IMR-90 (cell line): Measurements from ENCODE around the gene ACTRT3. TPM values are rescaled to one million over a fixed set of nuclear protein-coding genes. Genes with fewer than 3 reads are reported as not detected.

Experiments used
- ATAC-seq: fragments of 200-7000 bp; cut with Tn5 transposase; 2 replicates; pipeline ENCODE4 v1.9.1; 2020; ENCODE audit warnings: low read depth, mild to moderate bottlenecking, moderate library complexity
- BruUV-seq: library from RNA; stranded (reverse); fragments of 400-500 nt; replicated peaks from 2 replicates; lab custom pipeline; 2021; lab: Mats Ljungman, UMichigan
- CTCF ChIA-PET: fragments of 300-600 bp; formaldehyde crosslinking; extraction: SDS; loops from one replicate; lab custom pipeline; 2021; ENCODE audit warnings: antibody characterized with exemption; lab: Yijun Ruan, JAX
- POLR2A ChIA-PET: fragments of 300-600 bp; sonication (Branson Sonifier 250); formaldehyde crosslinking; loops from one replicate; lab custom pipeline; 2022; ENCODE audit warnings: antibody characterized with exemption; ENCODE audit not compliant: unreplicated experiment; lab: Charles Lee
- DNase-seq: peaks from one replicate; pipeline ENCODE4 v3.0.0; 2013
- H2AFZ ChIP-seq: replicated peaks from 2 replicates; pipeline ENCODE3; 2013; ENCODE audit warnings: low read length, mild to moderate bottlenecking; ENCODE audit not compliant: poor library complexity
- H2AK5ac ChIP-seq: 2 replicates; pipeline ENCODE4 v1.6.1; 2013; ENCODE audit warnings: low read depth, low read length, inconsistent platforms
- H2AK9ac ChIP-seq: replicated peaks from 2 replicates; pipeline ENCODE3; 2013; ENCODE audit warnings: mild to moderate bottlenecking, low read depth, low read length, moderate library complexity; ENCODE audit not compliant: poor library complexity
- H2BK120ac ChIP-seq: 2 replicates; pipeline ENCODE4 v1.6.1; 2013; ENCODE audit warnings: low read depth, low read length, inconsistent platforms
- H2BK15ac ChIP-seq: 3 replicates; pipeline ENCODE4 v1.6.1; 2013; ENCODE audit warnings: low read depth, low read length, inconsistent platforms
- H2BK20ac ChIP-seq: 2 replicates; pipeline ENCODE4 v1.6.1; 2013; ENCODE audit warnings: low read depth, mild to moderate bottlenecking, inconsistent platforms, low read length, moderate library complexity
- H2BK5ac ChIP-seq: 2 replicates; pipeline ENCODE4 v1.6.1; 2013; ENCODE audit warnings: mild to moderate bottlenecking, low read depth, low read length, inconsistent platforms; ENCODE audit not compliant: poor library complexity, severe bottlenecking
- H3K14ac ChIP-seq: replicated peaks from 2 replicates; pipeline ENCODE4 v1.6.1; 2013; ENCODE audit warnings: low read depth, low read length, inconsistent platforms
- H3K18ac ChIP-seq: 2 replicates; pipeline ENCODE4 v1.6.1; 2013; ENCODE audit warnings: low read depth, low read length, control low read depth
- H3K23ac ChIP-seq: 2 replicates; pipeline ENCODE4 v1.6.1; 2013; ENCODE audit warnings: low read depth, low read length, inconsistent platforms
- H3K27ac ChIP-seq: 2 replicates; pipeline ENCODE4 v1.5.1; 2013; ENCODE audit warnings: mild to moderate bottlenecking, control low read depth, low read length; ENCODE audit not compliant: insufficient read depth
- H3K27me3 ChIP-seq: 2 replicates; pipeline ENCODE4 v1.6.1; 2013; ENCODE audit warnings: low read length; ENCODE audit not compliant: control insufficient read depth, insufficient read depth
- H3K36me3 ChIP-seq: 2 replicates; pipeline ENCODE4 v1.6.1; 2013; ENCODE audit warnings: low read length, mixed read lengths; ENCODE audit not compliant: control insufficient read depth, insufficient read depth
- H3K4ac ChIP-seq: 2 replicates; pipeline ENCODE4 v1.6.1; 2013; ENCODE audit warnings: low read depth, low read length, inconsistent platforms
- H3K4me1 ChIP-seq: 2 replicates; pipeline ENCODE4 v1.6.1; 2013; ENCODE audit warnings: low read length, mixed read lengths; ENCODE audit not compliant: control insufficient read depth, insufficient read depth
- H3K4me2 ChIP-seq: 2 replicates; pipeline ENCODE4 v1.6.1; 2013; ENCODE audit warnings: low read depth, mild to moderate bottlenecking, control low read depth, low read length, moderate library complexity
- H3K4me3 ChIP-seq: 2 replicates; pipeline ENCODE4 v1.5.1; 2013; ENCODE audit warnings: low read depth, mild to moderate bottlenecking, control low read depth, low read length, moderate library complexity; ENCODE audit not compliant: insufficient read depth
- H3K56ac ChIP-seq: 2 replicates; pipeline ENCODE4 v1.6.1; 2013; ENCODE audit warnings: low read length, inconsistent platforms; ENCODE audit not compliant: insufficient read depth; ENCODE audit errors: extremely low read depth
- H3K79me1 ChIP-seq, 2 experiments: 2 replicates each; pipeline ENCODE4 v1.6.1; 2013; ENCODE audit warnings: low read length in 2 of 2, inconsistent platforms in 1 of 2, low read depth in 1 of 2
- H3K9ac ChIP-seq: 2 replicates; pipeline ENCODE4 v1.6.1; 2013; ENCODE audit warnings: low read depth, low read length, control low read depth
- H3K9me1 ChIP-seq: 2 replicates; pipeline ENCODE4 v1.6.1; 2013; ENCODE audit warnings: low read length, inconsistent platforms; ENCODE audit not compliant: insufficient read depth
- H3K9me3 ChIP-seq: 2 replicates; pipeline ENCODE4 v1.6.1; 2013; ENCODE audit warnings: low read length; ENCODE audit not compliant: control insufficient read depth, insufficient read depth
- H4K20me1 ChIP-seq: 2 replicates; pipeline ENCODE4 v1.6.1; 2013; ENCODE audit warnings: low read length, inconsistent platforms; ENCODE audit not compliant: insufficient read depth
- H4K5ac ChIP-seq: 2 replicates; pipeline ENCODE4 v1.6.1; 2013; ENCODE audit warnings: mild to moderate bottlenecking, low read depth, low read length, control low read depth
- H4K8ac ChIP-seq, 2 experiments: 2 replicates each; pipeline ENCODE4 v1.6.1; 2013; ENCODE audit warnings: low read depth in 2 of 2, low read length in 2 of 2, control low read depth in 1 of 2, inconsistent platforms in 1 of 2
- H4K91ac ChIP-seq: 2 replicates; pipeline ENCODE4 v1.6.1; 2013; ENCODE audit warnings: low read depth, low read length, inconsistent platforms; ENCODE audit not compliant: insufficient read depth
- CTCF ChIP-seq: conservative IDR thresholded peaks from 2 replicates; pipeline ENCODE4 v1.5.1; 2012; ENCODE audit warnings: mild to moderate bottlenecking, low read depth, low read length, improper control_type of control experiment
- MAFK ChIP-seq: IDR thresholded peaks from 2 replicates; pipeline ENCODE4 v1.6.1; 2012; ENCODE audit warnings: low read depth, low read length, improper control_type of control experiment
- MAZ ChIP-seq: IDR thresholded peaks from 2 replicates; pipeline ENCODE4 v1.6.1; 2012; ENCODE audit warnings: low read depth, mild to moderate bottlenecking, low read length, improper control_type of control experiment, moderate library complexity, borderline replicate concordance
- RAD21 ChIP-seq: IDR thresholded peaks from 2 replicates; pipeline ENCODE4 v1.6.1; 2012; ENCODE audit warnings: low read length, improper control_type of control experiment
- SMC3 ChIP-seq: fragments of 150-350 bp; IDR thresholded peaks from 2 replicates; pipeline ENCODE4 v1.6.1; 2016; ENCODE audit warnings: low read depth, mild to moderate bottlenecking, antibody characterized with exemption, low read length, moderate library complexity
- WGBS, 2 experiments: methylation state at CpG; one replicate each; pipeline versions ENCODE4 v1.1.5 to v1.1.7; 2013; ENCODE audit warnings: missing lambda C conversion rate in 2 of 2; ENCODE audit not compliant: insufficient read length in 1 of 2; ENCODE audit errors: extremely low coverage in 2 of 2; 5-methylcytosine and 5-hydroxymethylcytosine counted together
- dilution Hi-C: fragments of 300-500 bp; cut with HindIII; formaldehyde crosslinking; loops from one replicate; pipeline ENCODE4 v1.14.3; 2018; ENCODE audit warnings: low sequenced_read_pairs; ENCODE audit not compliant: unreplicated experiment
- in situ Hi-C: fragments of 300-500 bp; cut with MboI; formaldehyde crosslinking; loops from 3 replicates; pipeline ENCODE4 v1.14.3; 2019; ENCODE audit warnings: low sequenced_read_pairs, inconsistent platforms, mixed read lengths
- intact Hi-C: fragments of 100-400 bp; cut with micrococcal nuclease; formaldehyde crosslinking; loops from 2 replicates; pipeline ENCODE4 v1.10.0; 2022
- polyA plus RNA-seq, 3 experiments: library from polyadenylated mRNA; depleted of rRNA; stranded (reverse); fragments of >200 nt; gene quantifications; 2 replicates each; pipeline ENCODE4 v1.2.3, GENCODE V29; 2012; ENCODE audit warnings: low replicate concordance in 1 of 3
- total RNA-seq: library from RNA; depleted of rRNA; stranded (reverse); fragments of >200 nt; gene quantifications from 2 replicates; pipeline ENCODE4 v1.2.3, GENCODE V29; 2012

Gene ACTRT3
- total and polyA plus RNA-seq, 2 of the 4 experiments (the other 2 are of a cell fraction): 0.97 to 2.5 TPM

- Histone ChIP-seq H2BK120ac (no peak overlapping the region), H2BK5ac (no peak overlapping the region), H3K4me3 (no peak overlapping the region), H3K4me1 (no peaks in the 10 kb centered on the region), H4K20me1 (no peaks in the 10 kb centered on the region), H3K9me1 (no peaks in the 10 kb centered on the region), H2AK5ac (no peak overlapping the region), H4K8ac (no peak overlapping the region), H3K9me3 (no peaks in the 10 kb centered on the region), H3K14ac (no peak overlapping the region), H3K4me2 (no peak overlapping the region), H3K79me1 (no peaks in the 10 kb centered on the region), H3K27ac (no peak overlapping the region), H3K23ac (no peak overlapping the region), H3K56ac (no peak overlapping the region), H2BK15ac (no peak overlapping the region), H4K91ac (no peak overlapping the region), H2AK9ac (no peak overlapping the region), H3K18ac (no peak overlapping the region), H2AFZ (no peak overlapping the region), H3K36me3 (no peaks in the 10 kb centered on the region), H3K27me3 (peaks cover 5% of the 10 kb centered on the region), H3K9ac (no peak overlapping the region), H4K5ac (no peak overlapping the region), H3K4ac (no peak overlapping the region), H2BK20ac (no peak overlapping the region)
- dilution Hi-C loops (no loop called here), intact Hi-C loops (loop anchor here (1.0 to 2.0 kb wide), 2 partner anchors 598 to 880 kb away; no protein-coding TSS in a partner anchor), in situ Hi-C loops (no loop called here)
- POLR2A ChIA-PET: no interaction called here
- BruUV-seq: no TSS peak
- ATAC-seq (0 out of 2 replicates have a peak, but pooled peaks have one; percentile 24), DNase-seq (peak; percentile 22)
- peak; percentile 55 for TF ChIP-seq CTCF
- TF ChIP-seq MAZ: no peak
- TF ChIP-seq RAD21: peak; percentile 64
- TF ChIP-seq MAFK: no peak
- TF ChIP-seq SMC3: peak; percentile 42
- CTCF ChIA-PET: interaction anchor here (0.7 to 1.0 kb wide), 3 partner anchors 9 to 792 kb away, joined by 3 to 4 read pairs (median 4); no protein-coding TSS in a partner anchor
- WGBS, 2 experiments: no CpG with 5 or more reads among the region's 1 CpG
Observed at GRCh38 chr3:169744366-169745054, 24.9 kb downstream of the ACTRT3 start.
